ENCODE results near the gene GPR183. TPM values are rescaled to one million over a fixed set of nuclear protein-coding genes. Genes with fewer than 3 reads are reported as not detected.

GPR183 gene
- total RNA-seq, 1 donor, result 0.36 TPM

DNA sequence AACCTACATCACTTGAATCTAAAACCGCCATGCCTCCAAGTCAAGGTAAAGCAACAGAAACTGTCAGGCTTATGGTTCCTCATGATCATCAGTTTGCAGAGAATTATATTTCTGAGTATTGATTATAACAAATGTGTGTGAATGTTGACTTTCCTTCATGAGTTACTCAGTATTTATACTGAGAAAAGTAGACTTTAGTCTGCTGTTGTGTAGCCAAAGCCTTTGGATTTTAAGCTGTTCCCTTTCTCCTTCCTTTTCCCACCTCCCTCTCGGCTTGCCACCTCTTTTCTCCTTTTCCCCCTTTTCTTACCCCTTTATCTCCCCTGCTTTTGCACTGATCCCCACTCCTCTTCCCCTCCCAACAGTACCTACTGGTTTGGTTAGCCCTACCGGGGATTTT lies 28.4 kb downstream of the GPR183 start:
- Histone ChIP-seq H4K20me1 (ENCODE audit: insufficient read depth, low read length) (peaks cover 5% of the 10 kb centered on the region), H3K4me3 (ENCODE audit: insufficient read depth, low read length) (no peak overlapping the region), H3K4me1 (ENCODE audit: insufficient read depth, low read length) (peaks cover 35% of the 10 kb centered on the region), H3K79me2 (ENCODE audit: insufficient read depth, low read length) (peaks cover 2% of the 10 kb centered on the region), H3K36me3 (ENCODE audit: insufficient read depth, low read length) (no peaks in the 10 kb centered on the region), H3K27ac (ENCODE audit: low read depth, low read length) (peak overlapping the region; percentile 77), H3K27me3 (ENCODE audit: insufficient read depth, low read length) (no peaks in the 10 kb centered on the region), H2AFZ (ENCODE audit: low read length) (no peak overlapping the region), H3K9me3 (ENCODE audit: low read depth, low read length) (no peaks in the 10 kb centered on the region), H3K4me2 (ENCODE audit: insufficient read depth, low read length) (no peak overlapping the region)
- no peak for DNase-seq (ENCODE audit: insufficient read length, low spot score, missing footprints)
- TF ChIP-seq, protein P1, sequence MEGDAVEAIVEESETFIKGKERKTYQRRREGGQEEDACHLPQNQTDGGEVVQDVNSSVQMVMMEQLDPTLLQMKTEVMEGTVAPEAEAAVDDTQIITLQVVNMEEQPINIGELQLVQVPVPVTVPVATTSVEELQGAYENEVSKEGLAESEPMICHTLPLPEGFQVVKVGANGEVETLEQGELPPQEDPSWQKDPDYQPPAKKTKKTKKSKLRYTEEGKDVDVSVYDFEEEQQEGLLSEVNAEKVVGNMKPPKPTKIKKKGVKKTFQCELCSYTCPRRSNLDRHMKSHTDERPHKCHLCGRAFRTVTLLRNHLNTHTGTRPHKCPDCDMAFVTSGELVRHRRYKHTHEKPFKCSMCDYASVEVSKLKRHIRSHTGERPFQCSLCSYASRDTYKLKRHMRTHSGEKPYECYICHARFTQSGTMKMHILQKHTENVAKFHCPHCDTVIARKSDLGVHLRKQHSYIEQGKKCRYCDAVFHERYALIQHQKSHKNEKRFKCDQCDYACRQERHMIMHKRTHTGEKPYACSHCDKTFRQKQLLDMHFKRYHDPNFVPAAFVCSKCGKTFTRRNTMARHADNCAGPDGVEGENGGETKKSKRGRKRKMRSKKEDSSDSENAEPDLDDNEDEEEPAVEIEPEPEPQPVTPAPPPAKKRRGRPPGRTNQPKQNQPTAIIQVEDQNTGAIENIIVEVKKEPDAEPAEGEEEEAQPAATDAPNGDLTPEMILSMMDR (IDR thresholded peaks at IDR 0.05; ENCODE audit: extremely low read depth, low read depth, low read length), result no peak

DNA sequence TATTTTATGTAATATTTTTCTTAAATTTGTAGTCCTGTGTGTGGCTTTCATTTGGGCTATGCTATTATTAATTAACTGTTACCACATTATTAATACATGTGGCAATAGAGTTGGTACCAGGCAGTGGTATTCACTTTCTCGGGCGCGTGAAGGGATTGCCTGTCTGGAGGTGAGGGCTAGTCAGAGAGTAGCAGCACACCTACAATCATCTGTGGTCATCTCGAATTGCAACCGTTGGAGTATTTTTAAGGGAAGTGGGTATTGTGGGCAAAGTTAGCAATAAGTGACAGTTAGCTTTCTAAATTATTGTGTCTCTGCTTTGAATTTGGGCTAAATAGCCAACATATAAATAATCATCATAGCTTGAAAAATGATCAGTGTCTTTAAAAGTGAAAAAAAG lies 29.0 kb downstream of the GPR183 start:
- H3K4me3 ChIP-seq (ENCODE audit: insufficient read depth, low read length), result no peak overlapping the region
- TF ChIP-seq, protein P1 (IDR thresholded peaks at IDR 0.05; ENCODE audit: extremely low read depth, low read depth, low read length), result no peak
- no peaks in the 10 kb centered on the region for H3K27me3 ChIP-seq (ENCODE audit: insufficient read depth, low read length)
- H3K4me2 ChIP-seq (ENCODE audit: insufficient read depth, low read length), result no peak overlapping the region
- H3K79me2 ChIP-seq (ENCODE audit: insufficient read depth, low read length), result peaks cover 2% of the 10 kb centered on the region
- H3K27ac ChIP-seq (ENCODE audit: low read depth, low read length), result no peak overlapping the region
- no peaks in the 10 kb centered on the region for H3K36me3 ChIP-seq (ENCODE audit: insufficient read depth, low read length)
- H3K9me3 ChIP-seq (ENCODE audit: low read depth, low read length), result no peaks in the 10 kb centered on the region
- no peak overlapping the region for H2AFZ ChIP-seq (ENCODE audit: low read length)
- H4K20me1 ChIP-seq (ENCODE audit: insufficient read depth, low read length), result peaks cover 5% of the 10 kb centered on the region
- DNase-seq (ENCODE audit: insufficient read length, low spot score, missing footprints), result no peak
- H3K4me1 ChIP-seq (ENCODE audit: insufficient read depth, low read length), result peaks cover 33% of the 10 kb centered on the region

DNA sequence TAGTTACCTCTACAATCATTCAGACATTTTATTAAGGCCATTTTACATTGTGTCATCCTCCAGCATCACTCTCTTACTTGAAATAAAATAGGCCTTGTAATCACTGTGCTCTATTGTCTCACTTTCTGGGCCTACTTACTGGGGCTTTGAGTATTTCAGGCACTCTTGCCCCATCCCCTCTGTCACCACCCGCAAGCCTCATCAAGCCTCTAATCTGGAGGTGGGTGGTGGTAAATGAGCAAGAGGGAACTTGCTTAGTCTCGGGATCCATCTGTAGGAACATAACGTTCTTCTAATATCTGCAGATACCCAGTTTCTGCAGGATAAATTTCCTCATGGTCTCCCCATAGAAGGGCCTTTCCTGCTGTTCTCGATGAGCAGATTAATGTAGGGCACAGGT lies 29.6 kb downstream of the GPR183 start:
- peaks cover 2% of the 10 kb centered on the region for H3K79me2 ChIP-seq (ENCODE audit: insufficient read depth, low read length)
- H4K20me1 ChIP-seq (ENCODE audit: insufficient read depth, low read length), result peaks cover 5% of the 10 kb centered on the region
- H2AFZ ChIP-seq (ENCODE audit: low read length), result no peak overlapping the region
- no peak overlapping the region for H3K4me3 ChIP-seq (ENCODE audit: insufficient read depth, low read length)
- no peak overlapping the region for H3K27ac ChIP-seq (ENCODE audit: low read depth, low read length)
- H3K4me2 ChIP-seq (ENCODE audit: insufficient read depth, low read length), result no peak overlapping the region
- no peaks in the 10 kb centered on the region for H3K36me3 ChIP-seq (ENCODE audit: insufficient read depth, low read length)
- DNase-seq (ENCODE audit: insufficient read length, low spot score, missing footprints), result no peak
- H3K27me3 ChIP-seq (ENCODE audit: insufficient read depth, low read length), result no peaks in the 10 kb centered on the region
- TF ChIP-seq, protein P1 (IDR thresholded peaks at IDR 0.05; ENCODE audit: extremely low read depth, low read depth, low read length), result no peak
- peaks cover 27% of the 10 kb centered on the region for H3K4me1 ChIP-seq (ENCODE audit: insufficient read depth, low read length)
- H3K9me3 ChIP-seq (ENCODE audit: low read depth, low read length), result no peaks in the 10 kb centered on the region

DNA sequence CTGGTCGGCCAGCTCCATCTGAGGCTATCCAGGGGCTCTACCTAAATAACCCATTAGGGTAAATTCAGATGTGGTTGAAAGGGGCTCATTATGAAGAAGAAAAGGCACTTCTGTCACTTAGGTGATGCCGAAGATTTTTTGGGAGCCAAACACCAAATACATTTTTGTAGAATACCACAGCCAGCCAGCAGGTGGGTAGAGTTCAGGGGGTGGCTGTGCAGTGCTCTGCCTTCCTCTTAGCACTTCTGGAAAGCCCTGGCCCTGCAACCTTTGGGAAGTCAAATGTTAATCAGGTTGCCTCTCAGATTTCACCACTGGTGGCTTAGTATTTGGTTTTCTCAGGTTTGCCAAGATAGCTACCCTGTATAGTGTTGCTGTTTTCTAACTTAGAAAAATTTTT lies 30.5 kb downstream of the GPR183 start:
- no peaks in the 10 kb centered on the region for H3K9me3 ChIP-seq (ENCODE audit: low read depth, low read length)
- H3K27ac ChIP-seq (ENCODE audit: low read depth, low read length), result no peak overlapping the region
- H4K20me1 ChIP-seq (ENCODE audit: insufficient read depth, low read length), result peaks cover 5% of the 10 kb centered on the region
- TF ChIP-seq, protein P1 (IDR thresholded peaks at IDR 0.05; ENCODE audit: extremely low read depth, low read depth, low read length), result no peak
- no peaks in the 10 kb centered on the region for H3K27me3 ChIP-seq (ENCODE audit: insufficient read depth, low read length)
- H2AFZ ChIP-seq (ENCODE audit: low read length), result no peak overlapping the region
- no peak for DNase-seq (ENCODE audit: insufficient read length, low spot score, missing footprints)
- H3K36me3 ChIP-seq (ENCODE audit: insufficient read depth, low read length), result no peaks in the 10 kb centered on the region
- peaks cover 2% of the 10 kb centered on the region for H3K79me2 ChIP-seq (ENCODE audit: insufficient read depth, low read length)
- H3K4me2 ChIP-seq (ENCODE audit: insufficient read depth, low read length), result no peak overlapping the region
- no peak overlapping the region for H3K4me3 ChIP-seq (ENCODE audit: insufficient read depth, low read length)
- H3K4me1 ChIP-seq (ENCODE audit: insufficient read depth, low read length), result peaks cover 18% of the 10 kb centered on the region
